K562 (cell line): ENCODE data around the gene ENPP6. TPM values are rescaled to one million over a fixed set of nuclear protein-coding genes. Genes with fewer than 3 reads are reported as not detected.
"Not testable (repeated sequence)": the region's sequence is repeated elsewhere in the genome, so short reads cannot be mapped to it uniquely, and the experiment has no call there.

Experiments used
- ATAC-seq: fragments of 200-7000 bp; cut with Tn5 transposase; 3 replicates; pipeline ENCODE4 v1.9.1; 2020; ENCODE audit warnings: moderate library complexity
- BruUV-seq: library from RNA; stranded (reverse); fragments of 400-500 nt; replicated peaks from 2 replicates; lab custom pipeline; 2021; lab: Mats Ljungman, UMichigan
- CTCF ChIA-PET: fragments of 300-600 bp; formaldehyde crosslinking; extraction: SDS; loops from one replicate; lab custom pipeline; 2021; ENCODE audit warnings: low intra/inter-chr PET ratio; lab: Yijun Ruan, JAX
- POLR2A ChIA-PET: fragments of 300-600, 350-650 bp; sonication (Branson Sonifier 250); formaldehyde crosslinking; extraction: SDS; loops from one replicate; lab custom pipeline; 2021; ENCODE audit warnings: antibody characterized with exemption, inconsistent platforms; lab: Yijun Ruan, JAX
- DNase-seq, 4 experiments: peaks; one replicate each; pipeline versions ENCODE4 v3.0.0 to v3.0.0-alpha.2; 2011 to 2018; ENCODE audit warnings: low spot score in 3 of 4, mixed read lengths in 3 of 4; ENCODE audit errors: extremely low read depth in 1 of 4
- FAIRE-seq: peaks from 2 replicates; lab custom pipeline; 2011; peaks lifted over from hg19 to GRCh38; lab: Jason Lieb, UNC
- H2AFZ ChIP-seq: 2 replicates; pipeline ENCODE4 v1.6.0; 2011; ENCODE audit warnings: low read depth, low read length, control low read depth, inconsistent platforms
- H3K27ac ChIP-seq: fragments of 200-600 bp; 3 replicates; pipeline ENCODE4 v1.8.0; 2011; ENCODE audit warnings: low read depth, mild to moderate bottlenecking, control low read depth, inconsistent platforms, low read length, moderate library complexity, mixed read lengths; ENCODE audit errors: extremely low read depth
- H3K27me3 ChIP-seq, 2 experiments: fragments of 300-600 bp in 1 of 2; 2 replicates in 1 of 2; 3 replicates in 1 of 2; pipeline versions ENCODE4 v1.6.0 to v1.8.0; 2011; ENCODE audit warnings: inconsistent platforms in 2 of 2, low read length in 2 of 2, mild to moderate bottlenecking in 1 of 2, mixed read lengths in 1 of 2, moderate library complexity in 1 of 2; ENCODE audit not compliant: control insufficient read depth in 2 of 2, insufficient read depth in 2 of 2
- H3K36me3 ChIP-seq: fragments of 300-600 bp; 3 replicates; pipeline ENCODE4 v1.8.0; 2011; ENCODE audit warnings: mild to moderate bottlenecking, low read length, inconsistent platforms; ENCODE audit not compliant: control insufficient read depth, insufficient read depth
- H3K4me1 ChIP-seq, 2 experiments: fragments of 200-600 bp in 1 of 2; replicated peaks in 1 of 2; 2 replicates in 1 of 2; 3 replicates in 1 of 2; pipeline versions ENCODE4 v1.5.1 to v1.8.0; 2011; ENCODE audit warnings: inconsistent platforms in 2 of 2, low read length in 2 of 2, mild to moderate bottlenecking in 1 of 2, mixed read lengths in 1 of 2, moderate library complexity in 1 of 2; ENCODE audit not compliant: control insufficient read depth in 2 of 2, insufficient read depth in 2 of 2
- H3K4me2 ChIP-seq: 2 replicates; pipeline ENCODE4 v1.6.1; 2011; ENCODE audit warnings: low read length, control low read depth, inconsistent platforms, mixed read lengths; ENCODE audit not compliant: insufficient read depth
- H3K4me3 ChIP-seq: fragments of 200-600 bp; sonication (generic), shearing (Covaris generic); 2 replicates; pipeline ENCODE4 v1.5.1; 2016; ENCODE audit warnings: control low read depth, inconsistent platforms
- H3K79me2 ChIP-seq: fragments of 200-600 bp; 3 replicates; pipeline ENCODE4 v1.8.0; 2011; ENCODE audit warnings: low read length, inconsistent platforms; ENCODE audit not compliant: control insufficient read depth, insufficient read depth
- H3K9ac ChIP-seq, 2 experiments: 2 replicates each; pipeline versions ENCODE4 v1.6.0 to v1.6.1; 2011; ENCODE audit warnings: low read depth in 2 of 2, low read length in 2 of 2, control low read depth in 1 of 2, inconsistent platforms in 1 of 2, mild to moderate bottlenecking in 1 of 2, mixed read lengths in 1 of 2; ENCODE audit not compliant: insufficient read depth in 1 of 2
- H3K9me1 ChIP-seq: one replicate; pipeline ENCODE4 v1.6.0; 2011; ENCODE audit warnings: inconsistent platforms, mild to moderate bottlenecking, low read length, moderate library complexity; ENCODE audit not compliant: control insufficient read depth, insufficient read depth
- H3K9me3 ChIP-seq: replicated peaks from 2 replicates; pipeline ENCODE4 v1.5.1; 2011; ENCODE audit warnings: low read depth, low read length, inconsistent platforms; ENCODE audit not compliant: control insufficient read depth, insufficient read depth
- H4K20me1 ChIP-seq: replicated peaks from 2 replicates; pipeline ENCODE4 v1.6.1; 2011; ENCODE audit warnings: low read length, inconsistent platforms, mixed read lengths; ENCODE audit not compliant: control insufficient read depth, insufficient read depth
- RBM25 ChIP-seq: fragments of 200-400 bp; formaldehyde crosslinking; IDR thresholded peaks from 2 replicates; pipeline ENCODE4 v1.6.1; 2018; ENCODE audit warnings: low read length, low read depth, moderate library complexity; ENCODE audit not compliant: severe bottlenecking
- TGIF2 ChIP-seq: sonication (generic); formaldehyde crosslinking; IDR thresholded peaks from 2 replicates; pipeline ENCODE4 v1.8.1; 2022; ENCODE audit warnings: mild to moderate bottlenecking, missing genetic modification reagents, moderate library complexity
- VEZF1 ChIP-seq: fragments of 200-800 bp; sonication (Bioruptor generic); IDR thresholded peaks from 2 replicates; pipeline ENCODE4 v1.6.1; 2017; ENCODE audit warnings: missing genetic modification characterization, missing compliant biosample characterization
- ZNF146 ChIP-seq: IDR thresholded peaks from one replicate; pipeline ENCODE4 v1.6.1; 2018; ENCODE audit warnings: missing compliant biosample characterization; ENCODE audit not compliant: unreplicated experiment
- WGBS: fragments of 100-300 bp; shearing (Covaris generic); methylation state at CpG from one replicate; pipeline ENCODE4 v1.1.6; 2016; ENCODE audit warnings: low coverage, mixed read lengths; ENCODE audit not compliant: insufficient coverage; ENCODE audit errors: missing lambda C conversion rate; 5-methylcytosine and 5-hydroxymethylcytosine counted together
- in situ Hi-C: fragments of 300-500 bp; cut with MboI; formaldehyde crosslinking; loops from 4 replicates; pipeline ENCODE4 v1.15.0; 2018; ENCODE audit warnings: inconsistent platforms, mixed read lengths
- intact Hi-C: fragments of 100-400 bp; cut with micrococcal nuclease; formaldehyde crosslinking; loops from 2 replicates; pipeline ENCODE4 v1.14.2; 2022
- polyA plus RNA-seq, 8 experiments: library from polyadenylated mRNA; depleted of rRNA in 4 of 8; stranded (reverse) in 5 of 8; unstranded in 3 of 8; fragments of >200 nt; fragmentation: Nextera tagmentation in 2 of 8; fragmentation: Illumina TruSeq in 1 of 8; extraction: Ambion mirVana in 2 of 8; extraction: Trizol in 1 of 8; gene quantifications; 2 replicates each; pipeline versions ENCODE4 v1.2.1 to v1.2.3, GENCODE V29; 2011 to 2014; ENCODE audit warnings: inconsistent platforms in 1 of 8, missing spikeins in 1 of 8
- total RNA-seq, 7 experiments: library from RNA; depleted of rRNA in 6 of 7; stranded (reverse); fragments of >200 nt in 6 of 7; fragmentation: Illumina TruSeq in 2 of 7; extraction: Trizol in 2 of 7; gene quantifications; 2 replicates each; pipeline versions ENCODE4 v1.2.1 to v1.2.3, GENCODE V29; 2011 to 2021; ENCODE audit warnings: low replicate concordance in 1 of 7

ENPP6 gene
- total and polyA plus RNA-seq, 9 of the 15 experiments (the other 6 are each of a cell fraction or from before 2014, with no cell fraction given), result 0.29 TPM; not detected in 8

GRCh38 chr4:184052616-184053015 lies 165.1 kb downstream of the ENPP6 start (continued):
- TF ChIP-seq VEZF1 (CRISPR knock-in tag) (no peak), TGIF2 (CRISPR knock-in tag) (no peak)

- H3K4me3 ChIP-seq, H3K9me3 ChIP-seq, H3K79me2 ChIP-seq, H3K9me1 ChIP-seq, H3K27me3 ChIP-seq, H2AFZ ChIP-seq, BruUV-seq, H3K4me2 ChIP-seq, H3K4me1 ChIP-seq, intact Hi-C loops, ATAC-seq, H3K27ac ChIP-seq, H3K9ac ChIP-seq, DNase-seq, POLR2A ChIA-PET, FAIRE-seq, H3K36me3 ChIP-seq, in situ Hi-C loops, CTCF ChIA-PET, H4K20me1 ChIP-seq: not testable (repeated sequence)
- 0% methylated on average over 4 of the region's 4 CpGs for WGBS
- TF ChIP-seq ZNF146, result peak; percentile 88
- TF ChIP-seq RBM25, result peak; percentile 9
These were observed 166.4 kb downstream of the ENPP6 start for GRCh38 chr4:184051262-184051661.
